Esophagus muscularis mucosa (tissue), 4 donors: Measurements from ENCODE around the gene PCDHGA4. TPM values are rescaled to one million over a fixed set of nuclear protein-coding genes. Genes with fewer than 3 reads are reported as not detected.

Experiments used
- DNase-seq: peaks from one replicate; pipeline ENCODE4 v3.0.0-alpha.2; 2017; ENCODE audit errors: extremely low spot score
- H3K27ac ChIP-seq, 4 donors: fragments of 200-600 bp; sonication (generic); replicated peaks in 1 of 4; 1 replicate in 3 of 4; 2 replicates in 1 of 4; pipeline ENCODE4 v1.5.1; 2016 to 2019; ENCODE audit warnings: mild to moderate bottlenecking in 1 of 4
- H3K27me3 ChIP-seq, 4 donors: fragments of 200-600 bp; sonication (generic); one replicate each; pipeline versions ENCODE4 v1.5.1 to v1.6.0; 2016 to 2019
- H3K36me3 ChIP-seq, 4 donors: fragments of 200-600 bp; sonication (generic); one replicate each; pipeline ENCODE4 v1.5.1; 2016 to 2019
- H3K4me1 ChIP-seq, 4 donors: fragments of 200-600 bp; sonication (generic); one replicate each; pipeline ENCODE4 v1.5.1; 2016 to 2019
- H3K4me3 ChIP-seq, 4 donors: fragments of 200-600 bp; sonication (generic); 1 replicate in 2 of 4; 2 replicates in 2 of 4; pipeline ENCODE4 v1.5.1; 2016 to 2019; ENCODE audit warnings: mild to moderate bottlenecking in 4 of 4, moderate library complexity in 1 of 4
- H3K9me3 ChIP-seq, 4 donors: fragments of 200-600 bp; sonication (generic); 1 replicate in 3 of 4; 2 replicates in 1 of 4; pipeline ENCODE4 v1.5.1; 2016 to 2019
- CTCF ChIP-seq, 3 experiments: fragments of 200-600 bp in 2 of 3; fragments of 450-650 bp in 1 of 3; sonication (generic) in 2 of 3; IDR thresholded peaks; one replicate each; pipeline ENCODE4 v1.5.1; 2017 to 2019; ENCODE audit warnings: antibody characterized with exemption in 3 of 3, mild to moderate bottlenecking in 2 of 3, moderate library complexity in 1 of 3
- EP300 ChIP-seq: sonication (generic); formaldehyde crosslinking; IDR thresholded peaks from one replicate; pipeline ENCODE4 v1.6.1; 2017; ENCODE audit warnings: antibody characterized with exemption
- POLR2A ChIP-seq: fragments of 450-650 bp; IDR thresholded peaks from one replicate; pipeline ENCODE4 v1.6.1; 2017; ENCODE audit warnings: antibody characterized with exemption, moderate library complexity, mild to moderate bottlenecking, low read depth
- POLR2AphosphoS5 ChIP-seq, 2 donors: sonication (generic); formaldehyde crosslinking; IDR thresholded peaks; one replicate each; pipeline ENCODE4 v1.6.1; 2017; ENCODE audit warnings: antibody characterized with exemption in 2 of 2
- WGBS: methylation state at CpG from one replicate; pipeline ENCODE4 v1.1.5; 2018; 5-methylcytosine and 5-hydroxymethylcytosine counted together
- intact Hi-C: fragments of 100-400 bp; cut with DNase I; formaldehyde crosslinking; loops from one replicate; pipeline ENCODE4 v1.15.1; 2023
- total RNA-seq, 4 donors: library from RNA; depleted of rRNA; stranded (reverse); fragments of >200 nt; gene quantifications; one replicate each; pipeline versions ENCODE4 v1.1.0 to v1.2.1, GENCODE V29; 2016

The PCDHGA4 gene
- total RNA-seq, 4 donors from 2014 or later = 3.6 to 7.9 (median 4.6) TPM

- no peak for TF ChIP-seq CTCF (IDR thresholded peaks at IDR 0.05)
- TF ChIP-seq POLR2AphosphoS5 (IDR thresholded peaks at IDR 0.05) = no peak
- TF ChIP-seq EP300 = no peak
- TF ChIP-seq POLR2A = no peak
- 46% methylated on average over 16 of the region's 46 CpGs for WGBS
- Histone ChIP-seq H3K4me1 (no peaks in the 10 kb centered on the region), H3K4me3 (no peak overlapping the region), H3K36me3 (no peaks in the 10 kb centered on the region), H3K27me3 (peaks cover 0 to 38% (median 0%) of the 10 kb centered on the region in 4 donors), H3K27ac (no peak overlapping the region), H3K9me3 (peaks cover 9 to 100% (median 97%) of the 10 kb centered on the region in 4 donors)
- intact Hi-C loops = no loop called here
- no peak for DNase-seq
Observed at GRCh38 chr5:141366016-141366896, 11.4 kb downstream of the PCDHGA4 start.

- peaks cover 0 to 13% (median 0%) of the 10 kb centered on the region in 4 donors for H3K27me3 ChIP-seq
- H3K9me3 ChIP-seq = peaks cover 18 to 100% (median 100%) of the 10 kb centered on the region in 4 donors
- H3K4me3 ChIP-seq = peak within 1 kb of the TSS in 3 of 4 donors; percentile 6 to 40 (median 22)
Observed at GRCh38 chr5:141369994-141370848, 15.4 kb downstream of the PCDHGA4 start, which contains the start of gene PCDHGB3. Gene PCDHGB3 (plus strand): TSS chr5:141370242. CDS start chr5:141370395, 153 bp downstream.

DNA sequence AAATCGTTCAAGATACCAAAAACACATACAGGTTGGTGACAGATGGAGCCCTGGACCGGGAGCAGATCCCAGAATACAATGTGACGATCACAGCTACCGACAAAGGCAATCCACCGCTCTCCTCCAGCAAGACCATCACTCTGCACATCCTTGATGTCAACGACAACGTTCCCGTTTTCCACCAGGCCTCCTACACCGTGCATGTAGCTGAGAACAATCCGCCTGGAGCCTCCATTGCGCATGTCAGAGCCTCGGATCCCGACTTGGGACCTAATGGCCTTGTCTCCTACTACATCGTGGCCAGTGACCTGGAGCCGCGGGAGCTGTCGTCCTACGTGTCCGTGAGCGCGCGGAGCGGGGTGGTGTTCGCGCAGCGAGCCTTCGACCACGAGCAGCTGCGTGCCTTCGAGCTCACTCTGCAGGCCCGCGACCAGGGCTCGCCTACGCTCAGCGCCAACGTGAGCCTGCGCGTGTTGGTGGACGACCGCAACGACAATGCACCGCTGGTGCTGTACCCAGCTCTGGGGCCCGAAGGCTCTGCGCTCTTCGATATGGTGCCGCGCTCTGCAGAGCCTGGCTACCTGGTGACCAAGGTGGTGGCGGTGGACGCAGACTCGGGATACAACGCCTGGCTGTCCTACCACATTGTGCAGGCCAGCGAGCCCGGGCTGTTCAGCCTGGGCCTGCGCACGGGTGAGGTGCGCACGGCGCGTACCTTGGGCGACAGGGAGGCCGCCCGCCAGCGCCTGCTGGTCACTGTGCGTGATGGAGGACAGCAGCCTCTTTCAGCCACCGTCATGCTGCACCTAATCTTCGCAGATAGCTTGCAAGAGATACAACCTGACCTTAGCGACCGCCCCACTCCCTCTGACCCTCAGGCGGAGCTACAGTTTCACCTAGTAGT is 17.0 kb downstream of the PCDHGA4 start:
- peaks cover 18 to 99% (median 99%) of the 10 kb centered on the region in 4 donors for H3K9me3 ChIP-seq

More at GRCh38 chr5:141369994-141370848, 15.4 kb downstream of the PCDHGA4 start, which contains the start of gene PCDHGB3:
- 24% methylated on average over 32 of the region's 32 CpGs for WGBS
- no peak for DNase-seq
- Histone ChIP-seq H3K36me3 (no peaks in the 10 kb centered on the region), H3K27ac (no peak within 1 kb of the TSS), H3K4me1 (peaks cover 0 to 7% (median 0%) of the 10 kb centered on the region in 4 donors)
- intact Hi-C loops = no loop called here
- TF ChIP-seq POLR2AphosphoS5 (IDR thresholded peaks at IDR 0.05) = no peak
- peak in 2 of 3 experiments; percentile 20 to 22 for TF ChIP-seq CTCF (IDR thresholded peaks at IDR 0.05)

More for the DNA sequence above, 17.0 kb downstream of the PCDHGA4 start:
- Histone ChIP-seq H3K27me3 (no peaks in the 10 kb centered on the region), H3K27ac (no peak overlapping the region), H3K4me3 (no peak overlapping the region), H3K36me3 (no peaks in the 10 kb centered on the region), H3K4me1 (peaks cover 0 to 7% (median 0%) of the 10 kb centered on the region in 4 donors)
- no peak for DNase-seq
- TF ChIP-seq POLR2A (no peak), EP300 (no peak), POLR2AphosphoS5 (IDR thresholded peaks at IDR 0.05) (no peak), CTCF (IDR thresholded peaks at IDR 0.05) (no peak)
- WGBS = 42% methylated on average over 62 of the region's 69 CpGs
- intact Hi-C loops = no loop called here
